Measurements from ENCODE around the gene CACNA1D.

GRCh38 chr3:53780171-53780570, 285.8 kb downstream of the CACNA1D start:
- TF ChIP-seq CTCF (IDR thresholded peaks at IDR 0.05; ENCODE audit: extremely low read depth in 1 of 2, insufficient read depth in 1 of 2, low read depth in 1 of 2, low read length in 2 of 2): no peak
- TF ChIP-seq FOS (IDR thresholded peaks at IDR 0.05; ENCODE audit: borderline replicate concordance, insufficient read depth, low read length): no peak
- no peak for TF ChIP-seq POLR2A (IDR thresholded peaks at IDR 0.05; ENCODE audit: low read depth, low read length)
- TF ChIP-seq EZH2 (IDR thresholded peaks at IDR 0.05; ENCODE audit: borderline replicate concordance, low read depth, low read length, severe bottlenecking): no peak
- no peak for TF ChIP-seq POLR2AphosphoS5 (IDR thresholded peaks at IDR 0.05; ENCODE audit: insufficient read depth, low read depth, low read length)
- no peak for TF ChIP-seq JUN (IDR thresholded peaks at IDR 0.05; ENCODE audit: borderline replicate concordance, insufficient read depth, insufficient read length, low read depth)
- TF ChIP-seq GATA2 (IDR thresholded peaks at IDR 0.05; ENCODE audit: insufficient read depth, insufficient read length, low read depth, low read length): no peak
